OCI-M2 (cell line): ENCODE results near the gene EZH2.

Experiments
- DNase-seq: peaks from one replicate; lab custom pipeline; 2025; ENCODE audit not compliant: unreplicated experiment; lab: John Stamatoyannopoulos, UW

Gene EZH2

DNA sequence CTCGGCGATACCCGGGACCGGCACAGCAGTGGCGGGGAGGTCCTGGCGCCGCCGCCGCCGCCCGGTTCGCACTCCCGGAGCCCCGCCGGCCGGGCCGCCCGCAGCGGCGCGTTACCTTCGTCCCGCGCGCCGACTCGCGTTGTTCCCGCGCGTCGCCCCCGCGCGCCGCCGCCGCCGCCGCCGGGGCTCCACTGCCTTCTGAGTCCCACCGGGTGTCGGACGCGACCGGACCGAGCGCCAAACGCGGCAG, at the start of gene EZH2:
Gene EZH2 (minus strand): TSS at position 243 of the 250 bp plus-strand sequence. CDS start 36,993 bp downstream, outside the sequence.
- DNase-seq: no peak

DNA sequence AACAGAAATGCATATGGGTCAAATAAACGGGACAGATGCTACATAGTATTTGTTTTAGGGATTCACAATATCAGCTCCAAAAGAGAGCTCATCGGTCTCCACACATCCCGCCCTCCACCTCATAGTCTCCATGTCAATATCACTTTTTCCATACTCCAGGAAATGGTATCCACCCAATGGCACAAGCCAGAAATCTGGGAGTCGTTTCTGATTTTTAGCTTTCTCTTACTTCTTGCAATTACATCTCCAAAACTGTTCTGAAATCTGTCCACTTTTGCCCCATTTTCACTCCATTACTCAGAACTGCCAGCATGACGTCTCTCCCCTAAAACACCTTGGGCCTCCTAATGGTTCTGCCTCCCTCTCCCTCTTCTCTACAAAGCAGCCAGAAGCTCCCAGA, 47.4 kb upstream of the EZH2 start:
- DNase-seq: no peak

DNA sequence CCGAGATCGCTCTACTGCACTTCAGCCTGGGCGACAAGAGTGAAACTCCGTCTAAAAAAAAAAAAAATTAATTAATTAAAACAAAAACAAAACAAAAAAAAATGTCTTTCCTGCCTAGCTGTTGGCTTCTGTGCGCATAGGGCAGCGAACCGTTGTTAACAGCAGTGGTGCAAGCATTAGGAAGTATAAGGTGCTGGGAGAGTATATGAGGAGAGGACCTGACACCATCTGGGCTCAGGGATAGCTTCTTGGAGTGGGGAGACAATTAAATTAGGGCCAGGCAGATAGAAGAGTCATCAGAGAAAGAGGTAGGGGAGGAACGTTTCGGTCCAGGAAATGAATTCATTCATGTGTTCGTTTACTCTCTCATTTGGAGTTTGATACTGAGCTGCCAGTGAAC, 46.2 kb upstream of the EZH2 start:
- no peak for DNase-seq

DNA sequence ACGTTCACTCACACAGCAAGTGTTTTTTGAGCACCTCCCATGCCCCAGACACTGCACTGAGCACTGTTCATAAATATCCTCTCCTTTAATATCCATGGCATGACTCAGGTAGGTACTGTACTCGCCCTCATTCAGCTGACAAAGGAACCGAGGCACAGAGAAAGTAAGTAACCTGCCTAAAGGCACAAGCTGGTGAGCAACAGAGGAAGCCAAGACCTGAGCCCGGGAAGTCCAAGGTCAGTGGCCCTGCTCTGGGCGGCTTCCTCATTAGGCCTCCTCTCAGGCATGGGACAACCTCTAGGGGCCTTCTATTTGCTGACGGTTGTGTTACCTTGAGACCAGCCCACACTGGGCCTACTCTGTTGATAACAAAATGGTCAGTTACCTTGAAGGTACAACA, 45.1 kb upstream of the EZH2 start:
- DNase-seq: no peak

DNA sequence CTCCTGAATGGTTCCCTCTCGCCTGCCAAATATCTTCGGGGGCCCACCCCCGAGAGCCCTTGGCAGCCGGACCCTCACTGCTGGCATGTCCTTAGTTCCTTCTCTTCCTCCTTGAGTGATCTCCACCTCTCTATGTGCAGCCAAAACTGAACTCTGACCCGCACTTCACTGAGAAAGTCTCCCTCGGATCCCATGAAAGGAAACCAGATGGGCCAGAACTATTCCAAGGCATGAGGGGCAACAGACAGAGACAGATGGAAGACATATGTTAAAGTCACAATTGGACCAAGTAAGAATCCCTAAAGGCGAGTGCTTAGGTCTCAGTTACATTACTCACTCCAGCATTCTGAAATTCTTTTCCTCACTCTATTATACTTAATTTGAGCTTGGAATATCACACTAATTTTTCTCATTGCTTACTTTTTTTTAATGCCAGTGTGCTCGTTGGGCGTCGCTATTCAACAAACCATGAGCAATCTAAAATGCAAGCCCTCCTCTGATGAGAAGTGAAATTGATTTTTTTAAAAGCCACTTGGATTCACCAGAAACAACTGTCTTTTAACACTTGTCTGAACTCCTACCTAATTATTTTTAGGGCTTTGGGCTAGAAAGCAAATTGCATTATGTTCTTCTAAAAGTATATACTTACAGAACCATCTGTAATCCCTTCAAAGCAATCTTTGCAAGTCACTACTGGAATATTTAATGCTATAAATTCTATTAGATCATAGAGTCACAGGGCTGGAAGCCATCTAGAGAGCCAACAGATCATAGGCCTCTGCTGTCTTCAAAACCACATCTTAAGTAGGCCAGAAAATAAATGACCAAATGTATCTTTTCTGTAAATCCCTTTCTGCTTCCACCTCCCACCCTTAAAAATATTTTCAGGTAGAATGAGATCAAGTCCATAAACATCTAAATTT, 43.3 kb upstream of the EZH2 start:
- no peak for DNase-seq

DNA sequence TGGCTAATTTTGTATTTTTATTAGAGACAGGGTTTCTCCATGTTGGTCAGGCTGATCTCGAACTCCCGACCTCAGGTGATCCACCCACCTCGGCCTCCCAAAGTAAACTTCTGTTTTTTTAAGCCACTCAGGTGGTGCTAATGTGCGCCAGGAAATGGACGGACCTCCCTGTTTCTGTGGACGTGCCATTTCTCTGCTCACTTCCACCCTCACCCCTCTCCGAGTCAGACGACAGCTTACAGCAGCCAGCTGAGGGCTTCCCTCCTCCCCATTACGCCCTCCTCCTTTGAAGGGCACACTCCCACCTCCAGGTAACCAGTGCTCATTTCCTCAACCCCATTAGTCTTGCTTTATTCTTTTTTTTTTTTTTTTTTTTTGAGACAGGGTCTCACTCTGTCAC, 41.7 kb upstream of the EZH2 start:
- DNase-seq: no peak

DNA sequence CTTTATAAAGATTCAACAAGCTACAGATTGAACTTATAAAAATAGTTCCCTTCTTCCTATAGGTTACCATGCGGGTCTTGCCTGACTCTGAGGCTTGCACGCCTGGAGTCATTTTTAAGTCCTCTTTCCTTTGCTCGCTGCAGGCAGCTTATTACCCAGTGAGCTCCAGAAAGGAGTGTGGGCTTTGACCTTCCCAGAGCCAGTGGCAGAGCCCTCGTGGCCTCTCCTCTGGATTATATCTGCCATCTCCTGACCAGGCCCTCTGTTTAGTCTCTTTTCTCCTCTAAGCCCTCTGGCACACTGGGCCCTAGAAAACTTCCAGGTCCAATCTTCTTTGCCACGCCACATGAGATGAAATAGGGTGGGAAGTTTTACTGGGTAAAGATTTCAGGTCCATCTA, 39.9 kb upstream of the EZH2 start:
- no peak for DNase-seq

DNA sequence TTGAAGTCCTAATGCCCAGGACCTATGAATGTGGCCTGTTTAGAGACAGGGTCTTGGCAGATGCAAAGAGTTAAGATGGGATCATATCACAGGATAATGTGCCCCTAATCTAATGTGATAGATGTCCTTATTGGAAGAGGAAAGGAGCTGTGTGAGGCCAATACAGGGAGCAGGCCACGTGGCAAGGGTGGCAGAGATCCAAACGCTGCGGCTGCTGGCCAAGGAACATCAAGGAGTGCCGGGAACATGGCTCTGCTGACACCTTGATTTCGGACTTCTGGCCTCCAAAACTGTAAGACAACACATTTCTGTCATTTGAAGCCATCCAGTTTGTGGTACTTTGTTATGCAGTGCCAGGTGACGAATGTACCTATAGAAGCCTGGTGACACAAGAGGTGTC, 37.7 kb upstream of the EZH2 start:
- DNase-seq: no peak

DNA sequence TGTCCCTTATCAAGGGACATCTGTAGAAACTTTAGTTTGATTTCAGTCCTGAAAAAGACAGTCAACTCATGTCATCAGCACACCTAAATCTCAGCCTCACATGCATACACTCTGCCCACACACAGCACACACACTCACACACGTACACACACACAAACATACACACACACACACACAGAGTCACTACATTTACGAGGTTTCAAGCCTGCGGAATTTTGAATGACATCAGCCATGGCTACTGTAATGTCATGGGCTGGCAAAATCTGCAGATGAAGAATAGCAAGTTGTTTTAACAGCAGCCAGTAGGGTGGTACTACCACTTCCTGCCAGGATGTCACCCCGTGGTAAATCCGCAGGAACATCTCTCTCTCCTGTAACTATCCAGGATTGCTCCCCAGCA, 37.1 kb upstream of the EZH2 start:
- DNase-seq: no peak

DNA sequence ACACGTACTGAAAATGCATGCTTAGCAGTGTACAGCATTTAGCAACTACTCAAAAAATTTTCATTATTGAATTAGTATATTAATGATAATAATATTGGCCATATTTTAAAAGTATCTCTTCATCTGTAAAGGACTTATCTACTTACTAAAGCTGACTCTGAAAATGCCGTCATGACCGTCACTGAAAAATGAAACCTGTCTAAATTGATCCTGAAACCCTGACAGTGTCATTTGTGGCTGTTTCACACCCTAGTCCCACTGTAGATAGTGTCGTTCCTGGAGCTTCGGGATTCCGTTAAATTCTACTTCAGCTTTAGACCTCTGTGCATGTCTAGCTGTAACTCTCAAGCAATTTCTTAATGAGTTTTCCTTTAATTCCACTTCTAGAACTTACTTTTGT, 35.8 kb upstream of the EZH2 start:
- DNase-seq: no peak

DNA sequence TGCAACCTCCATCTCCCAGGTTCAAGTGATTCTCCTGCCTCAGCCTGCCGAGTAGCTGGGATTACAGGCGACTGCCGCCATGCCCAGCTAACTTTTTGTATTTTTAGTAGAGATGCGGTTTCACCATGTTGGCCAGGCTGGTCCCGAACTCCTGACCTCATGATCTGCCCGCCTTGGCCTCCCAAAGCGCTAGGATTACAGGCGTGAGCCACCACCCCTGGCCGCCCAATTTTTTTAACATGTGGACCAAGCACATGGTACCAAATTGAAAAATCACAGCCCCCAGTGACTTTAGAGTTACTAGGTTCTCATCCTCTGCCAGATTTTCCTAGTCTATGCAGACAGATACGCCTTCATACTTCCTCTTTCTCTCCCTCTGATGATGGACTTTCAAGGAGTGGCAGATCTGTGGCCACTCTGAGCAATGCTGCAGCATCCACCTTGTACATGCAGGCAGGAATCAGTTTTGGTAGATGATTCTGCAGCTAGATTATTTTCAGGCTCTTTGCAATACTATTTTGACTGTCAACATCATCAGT, 34.0 kb upstream of the EZH2 start:
- no peak for DNase-seq

DNA sequence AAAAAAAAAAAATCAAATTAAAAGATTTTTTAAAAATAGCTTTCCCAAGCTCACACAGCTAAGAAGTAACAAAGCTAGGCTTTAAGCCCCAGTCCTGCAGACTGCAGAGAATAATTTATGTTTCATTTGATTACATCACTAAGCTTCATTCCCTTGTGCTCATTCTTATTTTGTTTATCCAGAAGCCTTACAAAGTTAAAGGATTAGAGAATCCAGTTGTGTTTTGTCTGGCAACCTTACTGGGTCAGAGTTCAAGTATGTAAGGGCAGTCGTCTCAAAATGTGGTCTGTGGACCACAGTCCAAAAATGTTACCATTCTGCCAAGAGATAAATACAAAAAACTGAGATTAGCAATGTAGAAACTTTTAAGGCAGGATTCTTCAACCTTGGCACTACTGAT, 32.1 kb upstream of the EZH2 start:
- DNase-seq: no peak

DNA sequence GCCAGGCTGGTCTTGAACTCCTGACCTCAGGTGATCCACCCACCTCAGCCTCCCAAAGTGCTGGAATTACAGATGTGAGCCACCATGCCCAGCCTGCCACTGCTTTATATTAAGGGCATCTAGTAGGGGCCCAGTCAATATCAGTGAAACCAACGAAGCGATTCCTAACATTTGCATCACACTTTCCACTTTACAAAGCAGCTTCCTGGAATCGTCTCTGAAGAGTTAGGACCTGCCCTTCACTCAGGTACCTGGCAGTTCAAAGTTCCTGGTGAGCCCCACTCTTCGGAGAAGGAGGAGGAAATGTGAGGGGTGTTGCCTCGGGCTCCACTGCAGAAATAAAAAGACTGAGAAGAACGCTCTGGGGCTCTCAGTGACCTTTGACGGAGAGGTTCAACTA, 31.1 kb upstream of the EZH2 start:
- no peak for DNase-seq

DNA sequence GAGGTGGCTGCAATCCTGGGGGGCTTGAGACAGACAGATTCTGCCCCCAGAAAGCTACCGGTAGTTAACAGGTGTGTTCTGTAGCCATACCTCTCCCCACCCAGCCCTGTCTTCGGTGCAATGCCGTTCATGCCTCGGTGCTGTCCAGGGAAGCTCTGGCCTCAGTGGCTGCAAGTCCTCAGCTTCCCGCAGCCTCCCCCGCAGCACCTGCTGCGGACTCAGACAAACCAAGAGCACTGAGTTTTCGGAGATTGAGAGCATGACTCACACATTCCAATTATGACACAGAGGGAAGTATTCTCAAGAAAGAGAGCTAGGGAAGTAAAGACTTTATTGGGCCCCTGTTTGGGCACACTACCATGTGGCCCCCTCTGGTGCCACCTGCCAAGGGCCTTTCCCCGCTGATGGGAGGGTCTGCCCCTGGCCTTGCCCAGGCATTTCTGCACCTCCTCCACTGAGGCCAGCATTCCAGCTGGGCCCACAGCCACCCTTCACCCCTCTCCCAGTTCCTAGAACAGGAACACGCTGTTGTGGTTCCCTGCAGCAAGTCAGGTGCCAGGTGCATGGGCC, 30.2 kb upstream of the EZH2 start:
- DNase-seq: no peak

DNA sequence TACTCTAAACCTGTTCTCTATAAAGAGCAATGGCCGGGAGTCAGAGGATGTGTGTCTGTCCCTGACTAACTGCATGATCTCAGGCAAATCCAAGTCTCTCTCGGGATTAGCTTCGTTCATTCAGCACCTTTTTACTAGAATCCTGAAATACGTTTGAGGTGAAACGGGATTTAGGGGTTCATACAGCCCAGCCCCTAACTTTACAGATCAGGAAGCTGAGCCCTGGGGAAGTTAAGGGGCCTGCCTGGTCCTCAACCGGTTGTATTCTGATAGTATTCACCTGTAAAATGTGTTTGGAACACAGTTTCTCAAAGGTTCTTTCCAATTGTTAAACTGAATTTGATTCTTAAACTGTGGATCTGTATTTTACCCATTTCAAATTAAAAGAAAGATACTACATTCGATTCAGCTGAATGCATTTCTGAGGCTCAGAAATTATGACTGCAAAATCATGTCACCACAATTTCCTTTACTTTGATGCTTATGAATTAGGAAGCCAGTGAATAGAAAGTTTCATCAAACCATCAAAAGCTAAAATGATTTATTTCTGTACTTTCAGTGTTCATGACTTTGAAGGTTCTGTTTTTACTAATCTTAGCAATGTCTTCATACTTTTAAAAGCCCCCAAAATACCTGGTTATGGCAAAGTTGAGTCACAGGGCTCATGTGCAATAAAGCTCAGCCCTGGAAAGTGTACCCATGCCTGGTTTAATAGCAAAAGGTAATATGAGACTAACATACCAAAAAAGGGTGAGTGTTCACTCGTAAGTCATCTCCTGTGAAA, 28.9 kb upstream of the EZH2 start:
- DNase-seq: no peak

DNA sequence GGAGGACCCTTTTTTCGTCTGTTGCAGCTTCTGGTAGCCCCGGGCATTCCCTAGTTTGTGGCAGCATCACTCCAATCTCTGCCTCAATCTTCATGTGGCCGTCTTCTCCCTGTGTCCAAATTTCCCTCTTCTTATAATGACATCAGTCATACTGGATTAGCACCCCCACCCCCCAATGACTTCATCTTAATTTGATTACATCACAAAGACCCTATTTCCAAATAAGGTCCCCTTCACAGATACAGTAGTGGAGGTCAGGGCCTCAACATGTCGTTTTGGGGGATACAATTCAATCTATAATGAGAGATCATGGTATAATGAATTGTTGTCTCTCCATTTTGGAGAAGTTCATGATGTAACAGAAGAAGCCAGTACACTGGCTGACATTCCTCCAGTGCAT, 28.1 kb upstream of the EZH2 start:
- no peak for DNase-seq

DNA sequence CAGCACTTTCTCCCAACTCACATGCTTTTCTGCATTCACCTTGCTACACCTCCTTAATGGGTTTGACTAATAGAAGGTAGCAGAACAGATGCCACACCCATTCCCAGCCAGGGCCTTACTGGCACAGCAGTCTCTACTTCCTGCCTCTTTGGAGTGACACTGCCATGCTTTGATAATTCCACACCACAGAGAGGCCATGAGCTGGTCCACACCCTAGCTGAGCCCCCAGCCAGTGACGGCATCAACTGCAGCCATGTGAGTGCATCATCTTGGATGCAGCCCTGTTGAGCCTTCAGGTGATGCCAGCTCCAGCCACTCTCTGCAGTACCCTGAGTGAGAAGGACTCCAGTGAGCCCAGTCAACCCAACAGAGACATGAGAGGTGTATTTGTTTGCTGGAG, 27.5 kb upstream of the EZH2 start:
- DNase-seq: no peak

DNA sequence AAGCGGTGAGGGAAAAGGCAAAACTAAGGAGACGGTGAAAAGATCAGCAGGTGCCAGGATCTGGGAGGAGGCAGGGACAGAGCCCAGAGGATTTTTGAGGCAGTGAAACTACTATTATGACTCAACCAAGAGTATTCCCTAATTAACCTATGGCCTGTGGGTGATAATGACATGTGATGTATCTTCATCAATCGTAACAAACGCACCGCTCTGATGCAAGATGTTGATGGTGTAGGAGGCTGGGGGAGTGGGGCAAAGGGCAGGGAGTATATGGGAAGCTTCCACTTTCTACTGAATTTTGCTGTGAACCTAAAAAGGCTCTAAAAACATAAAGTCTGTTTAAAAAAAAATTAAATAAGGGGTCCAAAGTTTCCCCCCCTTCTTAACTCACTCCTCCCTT, 25.5 kb upstream of the EZH2 start:
- DNase-seq: no peak

DNA sequence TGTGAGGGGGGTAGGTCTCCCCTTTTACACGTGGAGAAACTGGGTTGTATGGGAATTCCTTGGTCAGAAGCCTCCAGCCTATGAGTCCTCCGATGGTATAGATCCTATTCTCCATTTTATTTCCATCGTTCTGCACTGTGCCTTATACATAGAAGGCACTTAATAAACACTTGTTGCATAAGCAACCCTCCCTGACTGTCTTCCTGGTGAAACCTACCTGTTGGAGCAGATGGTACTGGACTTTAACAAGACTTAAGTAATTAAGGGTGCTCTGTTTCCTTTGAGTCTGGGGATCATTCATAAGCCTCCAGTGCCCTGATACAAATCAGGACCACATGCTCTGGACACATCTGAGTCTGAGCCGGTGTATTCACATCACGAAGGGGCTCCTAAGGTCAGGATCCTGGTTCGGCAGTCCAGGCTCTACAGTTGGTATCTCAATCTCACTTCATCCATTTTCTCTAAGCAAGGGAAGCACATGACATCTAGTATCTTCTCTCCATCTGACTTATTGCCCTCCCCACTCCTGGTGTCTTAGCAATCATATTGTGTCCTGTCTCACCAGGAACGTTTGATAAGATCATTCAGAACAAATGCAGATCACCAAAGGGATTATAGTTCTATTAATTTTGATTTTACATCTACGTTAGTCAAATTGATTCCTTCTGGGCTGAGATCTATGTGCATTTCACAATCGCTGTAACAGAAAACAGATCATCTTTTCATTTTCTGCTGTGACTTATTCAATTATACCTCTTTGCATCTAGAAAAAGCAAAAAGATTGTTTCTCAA, 22.8 kb upstream of the EZH2 start:
- DNase-seq: no peak

DNA sequence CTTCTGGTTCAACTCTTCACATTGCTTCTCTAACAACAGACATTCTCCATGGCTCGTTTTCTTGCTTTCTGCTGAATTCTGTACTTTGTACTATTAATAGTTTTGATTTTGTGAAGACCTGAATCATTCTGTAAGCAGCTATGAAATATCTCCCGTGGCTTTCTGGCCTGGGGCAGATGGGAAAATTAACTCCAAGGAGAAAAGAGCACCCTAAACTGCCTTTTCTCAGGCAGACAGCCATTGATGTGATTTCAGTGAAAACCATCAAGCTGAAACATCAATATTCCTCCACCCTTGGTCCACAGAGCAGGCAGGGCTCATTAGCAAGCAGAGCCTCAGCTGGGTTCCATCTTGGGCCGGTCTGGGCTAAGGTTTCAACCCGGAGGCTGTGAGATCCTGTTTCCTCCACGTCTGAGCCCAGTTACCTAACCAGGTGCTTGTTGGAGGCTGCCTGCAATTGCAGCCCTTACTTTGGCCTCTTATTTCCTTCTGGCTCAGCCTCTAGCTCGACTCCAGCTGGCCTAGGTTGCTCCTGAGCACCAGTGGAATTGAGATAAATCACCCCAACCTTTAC, 21.1 kb upstream of the EZH2 start:
- no peak for DNase-seq

DNA sequence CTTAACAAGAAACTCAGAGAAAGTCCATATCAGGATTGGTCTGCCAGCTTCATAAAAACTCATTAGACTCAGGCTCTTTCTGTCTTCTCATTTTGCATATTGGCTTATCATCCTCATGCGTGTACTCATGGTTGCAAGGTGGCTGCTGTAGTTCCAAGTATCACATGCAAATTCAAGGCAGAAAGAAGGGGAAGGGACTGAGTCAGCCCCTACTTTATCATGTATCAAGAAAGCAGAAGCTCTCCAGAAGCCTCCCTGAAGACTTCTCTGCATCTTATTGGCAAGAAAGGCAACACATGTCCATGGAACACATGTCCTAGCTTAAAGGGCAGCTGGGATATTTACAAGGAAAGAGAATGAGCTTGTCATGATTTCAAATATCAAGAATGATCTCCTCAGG, 19.4 kb upstream of the EZH2 start:
- no peak for DNase-seq
